Skin of body (tissue), 2 donors: ENCODE measurements around the gene TRPC5OS. TPM values are rescaled to one million over a fixed set of nuclear protein-coding genes. Genes with fewer than 3 reads are reported as not detected.

Experiments used
- DNase-seq: peaks from one replicate; lab custom pipeline; 2025; lab: John Stamatoyannopoulos, UW
- total RNA-seq: library from RNA; depleted of rRNA; stranded (reverse); fragments of >200 nt; gene quantifications from one replicate; pipeline ENCODE4 v1.2.3, GENCODE V29; 2014

The TRPC5OS gene
- total RNA-seq: not detected

- DNase-seq: no peak
These were observed at the start of gene TRPC5OS for GRCh38 chrX:111875881-111876280. Gene TRPC5OS (plus strand): TSS chrX:111876181. CDS start chrX:111901850, 25,669 bp downstream.

DNA sequence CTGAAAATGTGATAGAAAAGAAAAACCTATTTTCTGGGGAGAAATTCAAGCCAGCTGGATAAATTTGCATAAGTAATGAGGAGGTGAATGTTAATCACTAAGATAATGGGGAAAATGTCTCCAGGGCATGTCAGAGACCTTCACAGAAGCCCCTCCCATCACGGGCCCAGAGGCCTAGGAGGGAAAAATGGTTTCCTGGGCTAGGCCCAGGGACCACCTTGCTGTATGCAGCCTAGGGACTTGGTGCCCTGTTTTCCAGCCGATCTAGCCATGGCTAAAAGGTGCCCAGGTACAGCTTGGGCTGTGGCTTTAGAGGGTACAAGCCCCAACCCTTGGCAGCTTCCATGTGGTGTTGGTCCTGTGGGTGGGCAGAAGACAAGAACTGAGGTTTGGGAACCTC lies 46.6 kb upstream of the TRPC5OS start:
- no peak for DNase-seq

DNA sequence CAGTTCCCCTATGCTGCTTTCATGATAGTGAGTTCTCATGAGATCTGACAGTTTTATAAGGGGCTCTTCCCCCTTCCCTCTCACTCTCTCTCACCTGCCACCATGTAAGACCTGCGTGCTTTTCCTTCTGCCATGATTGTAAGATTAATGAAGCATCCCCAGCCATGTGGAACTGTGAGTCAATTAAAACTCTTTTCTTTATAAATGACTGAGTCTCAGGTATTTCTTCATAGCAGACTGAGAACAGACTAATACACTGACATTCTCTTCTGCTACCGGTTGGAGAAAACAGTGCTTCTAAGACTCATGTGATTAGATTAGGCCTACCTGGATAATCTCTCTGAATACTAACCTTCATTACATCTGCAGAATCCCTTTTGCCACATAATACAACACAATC lies 45.4 kb upstream of the TRPC5OS start:
- DNase-seq: no peak

DNA sequence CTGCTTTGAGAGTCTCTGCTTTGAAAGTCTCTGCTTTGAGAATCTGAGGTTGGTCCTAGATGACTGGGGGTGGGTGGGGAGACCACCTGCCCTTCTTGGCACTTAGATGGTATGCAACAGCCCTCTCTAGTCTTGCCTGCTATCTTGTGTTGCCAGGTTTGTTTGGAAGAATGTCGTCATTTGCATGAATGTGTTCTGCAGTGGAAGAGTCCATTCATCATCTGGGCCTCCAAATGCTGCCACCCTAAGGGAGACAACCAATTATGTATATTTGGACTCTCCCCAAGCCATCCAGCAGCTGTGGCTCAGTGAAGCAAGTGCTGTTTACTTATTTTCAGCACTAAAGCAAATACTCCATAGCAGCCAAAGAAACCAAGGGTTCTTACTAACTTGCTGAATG lies 44.6 kb upstream of the TRPC5OS start:
- DNase-seq: no peak

- no peak for DNase-seq
These were observed 38.8 kb upstream of the TRPC5OS start for GRCh38 chrX:111837197-111837596.

- no peak for DNase-seq
These were observed 28.4 kb upstream of the TRPC5OS start for GRCh38 chrX:111847491-111848133.

- no peak for DNase-seq
These were observed 27.4 kb upstream of the TRPC5OS start for GRCh38 chrX:111848541-111848940.

- peak; percentile 77 for DNase-seq
These were observed 25.0 kb upstream of the TRPC5OS start for GRCh38 chrX:111850975-111851374.

GRCh38 chrX:111854556-111855490 lies 21.2 kb upstream of the TRPC5OS start:
- no peak for DNase-seq

- DNase-seq: no peak
These were observed 18.4 kb upstream of the TRPC5OS start for GRCh38 chrX:111857534-111858060.

GRCh38 chrX:111861605-111862004 lies 14.4 kb upstream of the TRPC5OS start:
- DNase-seq: no peak

DNA sequence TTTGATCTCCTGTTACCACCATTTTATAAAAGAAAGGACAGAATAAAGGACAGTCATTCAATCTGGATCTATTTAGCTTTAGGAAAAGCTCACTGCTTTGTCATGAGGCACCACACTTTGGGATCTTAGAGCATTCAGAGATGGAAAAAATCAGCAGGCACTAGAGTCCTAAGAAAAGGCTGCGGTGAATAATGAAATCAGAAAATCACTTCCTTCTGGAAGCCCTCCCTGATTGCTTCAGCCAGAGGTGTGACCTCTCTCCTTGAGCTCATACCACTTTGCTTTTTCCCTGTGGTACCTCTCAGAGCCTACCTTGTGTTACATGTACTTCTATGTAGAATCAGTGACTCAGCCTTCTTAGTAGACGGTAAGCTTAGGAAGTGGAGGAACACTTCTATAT lies 8.7 kb upstream of the TRPC5OS start:
- no peak for DNase-seq

DNA sequence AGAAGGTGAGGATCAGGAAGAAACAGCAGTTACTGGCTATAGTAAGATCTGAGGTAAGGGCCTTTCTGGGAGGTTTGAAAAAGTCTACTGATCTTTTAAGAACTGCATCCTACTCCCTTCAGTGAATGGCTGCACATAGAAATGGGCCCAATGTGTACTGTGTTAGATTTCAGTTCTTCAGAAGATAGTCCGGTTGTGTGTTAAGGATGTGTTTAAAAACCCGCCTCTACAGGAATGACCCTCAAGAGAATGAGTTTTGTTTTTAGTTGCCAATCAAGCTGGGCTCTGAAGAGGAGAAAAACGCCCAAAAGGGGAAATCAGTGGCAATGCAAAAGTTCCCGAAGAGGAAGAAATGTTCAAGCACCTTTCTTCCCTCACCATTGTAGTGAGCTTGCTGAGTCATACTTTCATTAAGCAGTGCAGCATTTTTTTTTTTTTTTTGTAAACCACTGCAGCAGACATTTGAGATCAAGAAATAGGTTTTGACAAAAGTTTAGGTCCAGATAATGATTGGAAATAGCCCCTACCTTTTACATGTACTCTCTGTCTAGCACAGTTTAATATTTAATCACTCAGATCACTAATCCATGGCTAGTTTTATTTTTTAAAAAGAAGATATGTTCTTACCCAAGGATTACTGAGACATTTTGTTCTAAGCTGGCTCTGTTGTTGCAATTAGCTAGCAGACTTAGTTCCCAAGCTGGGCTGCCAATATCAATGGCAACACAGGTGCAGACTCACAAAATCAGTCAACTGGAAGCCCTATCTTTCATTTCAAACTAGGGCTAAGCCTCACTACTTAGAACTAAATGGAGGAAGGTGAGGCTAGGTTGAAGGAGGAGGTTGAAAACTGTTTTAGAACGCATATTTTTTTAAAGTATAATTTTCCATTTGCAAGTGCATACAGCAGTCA lies 7.0 kb upstream of the TRPC5OS start:
- DNase-seq: no peak

DNA sequence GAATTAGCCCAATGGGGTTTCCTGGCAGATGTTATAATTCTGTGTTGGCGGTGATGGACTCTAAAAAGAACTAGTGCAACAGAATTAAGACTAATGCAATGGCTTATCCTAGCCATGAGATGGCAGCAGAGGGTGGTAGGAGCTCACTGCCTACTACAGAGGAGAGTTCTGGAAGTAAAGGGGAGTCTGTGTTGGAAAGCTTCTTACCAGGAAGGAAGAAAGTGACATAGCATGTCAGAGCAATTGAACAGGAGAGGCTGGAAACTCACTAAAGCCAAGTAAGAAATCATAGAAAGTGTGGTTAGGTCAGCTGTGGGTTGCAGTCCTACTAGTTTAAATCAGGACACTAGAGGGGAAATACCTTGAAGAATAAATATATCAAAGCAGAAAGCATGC lies 6.3 kb upstream of the TRPC5OS start:
- DNase-seq: peak; percentile 18

DNA sequence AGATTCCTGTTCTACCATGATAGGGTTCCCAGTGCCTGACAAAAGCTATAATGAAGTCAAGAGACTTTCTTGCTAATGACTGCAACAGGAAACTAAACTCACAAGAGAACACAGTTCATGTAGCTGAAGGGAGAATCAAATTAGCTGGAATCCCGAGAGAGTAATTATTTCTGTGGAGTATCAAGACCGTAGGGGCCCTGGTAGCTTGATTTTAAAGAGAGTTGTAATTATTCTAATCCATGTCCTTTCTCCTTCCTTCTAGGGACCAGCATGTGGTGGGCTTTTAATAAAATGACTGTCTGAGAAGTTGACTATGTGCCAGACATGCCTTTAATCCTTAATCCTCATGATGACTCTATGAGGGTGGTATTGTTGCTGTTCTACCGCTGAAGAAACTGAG lies 1.7 kb upstream of the TRPC5OS start:
- no peak for DNase-seq

DNA sequence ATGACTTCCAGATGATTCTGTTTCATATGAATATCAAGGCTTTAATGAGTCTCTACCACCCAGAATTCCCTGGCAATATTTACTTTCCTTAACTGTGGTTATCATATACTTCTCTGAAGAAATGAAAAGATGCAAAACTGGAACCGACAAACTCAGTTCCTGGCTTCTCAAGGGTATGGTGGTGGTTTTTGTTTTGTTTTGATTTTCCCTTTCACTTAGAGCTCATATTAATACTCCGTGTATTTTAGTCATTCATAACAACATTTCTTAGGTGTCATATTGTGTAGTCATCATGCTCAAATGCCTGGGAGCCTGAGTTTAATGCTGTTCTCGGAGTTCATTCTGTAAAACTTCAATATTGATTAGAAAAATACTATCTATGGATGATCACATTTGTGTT lies 665 bp downstream of the TRPC5OS start:
- no peak for DNase-seq

- no peak for DNase-seq
These were observed 1.7 kb downstream of the TRPC5OS start for GRCh38 chrX:111877681-111878080.

DNA sequence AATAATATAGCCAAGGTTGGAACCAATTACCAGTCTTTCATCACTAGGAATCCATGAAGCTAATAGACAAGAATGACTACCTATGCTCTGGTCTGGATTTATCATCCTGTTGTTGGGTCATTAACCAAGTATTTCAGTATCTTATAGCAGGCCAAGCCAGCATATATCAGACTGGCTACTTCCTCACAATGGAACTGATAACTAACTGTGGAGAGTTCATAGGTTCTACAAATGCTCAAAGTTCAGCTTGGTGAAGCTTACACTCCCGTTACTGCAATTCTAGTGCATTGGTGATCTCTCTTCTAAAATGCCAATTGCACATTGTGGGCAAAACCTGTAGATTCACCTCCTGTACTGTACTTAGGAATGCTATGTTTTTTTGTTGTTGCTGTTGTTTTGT lies 4.8 kb downstream of the TRPC5OS start:
- no peak for DNase-seq

DNA sequence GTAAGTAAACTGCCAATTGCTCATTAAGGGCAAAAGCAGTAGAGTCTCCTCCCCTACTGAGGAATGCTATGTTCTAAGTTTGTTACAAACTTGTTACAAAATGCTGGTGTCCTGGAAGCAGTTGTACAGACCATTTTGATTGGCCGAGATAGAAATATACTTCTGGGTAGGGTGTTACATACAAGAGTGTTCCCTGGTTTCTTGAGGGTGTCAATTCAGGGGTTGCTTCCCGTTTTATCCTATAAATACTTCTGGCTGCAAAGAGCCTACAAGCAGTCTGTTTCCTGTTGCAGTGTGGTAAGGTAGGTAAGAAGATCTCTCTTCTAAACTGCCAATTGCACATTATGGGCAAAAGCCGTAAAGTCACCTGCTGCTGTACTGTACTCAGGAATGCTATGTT lies 5.7 kb downstream of the TRPC5OS start:
- no peak for DNase-seq

- DNase-seq: no peak
These were observed 10.7 kb downstream of the TRPC5OS start for GRCh38 chrX:111886678-111887077.

DNA sequence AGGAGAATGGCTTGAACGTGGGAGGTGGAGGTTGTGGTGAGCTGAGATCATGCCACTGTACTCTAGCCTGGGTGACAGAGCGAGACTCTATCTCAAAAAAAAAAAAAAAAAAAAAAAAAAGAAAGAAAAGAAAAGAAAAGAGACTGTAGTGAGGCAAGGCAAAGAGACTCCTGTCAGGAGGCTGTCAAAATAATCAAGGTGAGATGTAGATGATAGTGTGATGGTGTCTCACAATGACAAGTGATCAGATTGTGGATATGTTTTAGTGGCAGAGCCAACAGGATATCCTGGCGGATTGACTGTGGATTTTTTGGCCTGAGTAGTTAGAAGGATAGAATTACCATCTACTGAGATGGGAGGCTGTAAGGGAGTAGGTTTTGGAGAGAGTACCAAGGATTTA lies 12.6 kb downstream of the TRPC5OS start:
- DNase-seq: no peak

GRCh38 chrX:111892375-111892774 lies 16.4 kb downstream of the TRPC5OS start:
- no peak for DNase-seq
